HFF-Myc (cell line): ENCODE data around the gene FNDC7.
"Not testable (repeated sequence)": the region's sequence is repeated elsewhere in the genome, so short reads cannot be mapped to it uniquely, and the experiment has no call there.

Source experiments
- DNase-seq: peaks from one replicate; pipeline ENCODE4 v3.0.0-alpha.2; 2011; ENCODE audit warnings: low read depth; ENCODE audit errors: extremely low read depth
- H3K4me3 ChIP-seq: replicated peaks from 2 replicates; pipeline ENCODE4 v1.5.1; 2011; ENCODE audit warnings: low read depth, mild to moderate bottlenecking, control low read depth, low read length
- TF ChIP-seq, protein P1 (sequence below): IDR thresholded peaks from 2 replicates; pipeline ENCODE4 v1.5.1; 2012; ENCODE audit warnings: mild to moderate bottlenecking, low read depth, low read length, control low read depth; ENCODE audit errors: missing control alignments

Gene FNDC7

GRCh38 chr1:108699375-108700332, 13.1 kb upstream of the FNDC7 start:
- DNase-seq = no peak
- no peak overlapping the region for H3K4me3 ChIP-seq
- TF ChIP-seq, protein P1, sequence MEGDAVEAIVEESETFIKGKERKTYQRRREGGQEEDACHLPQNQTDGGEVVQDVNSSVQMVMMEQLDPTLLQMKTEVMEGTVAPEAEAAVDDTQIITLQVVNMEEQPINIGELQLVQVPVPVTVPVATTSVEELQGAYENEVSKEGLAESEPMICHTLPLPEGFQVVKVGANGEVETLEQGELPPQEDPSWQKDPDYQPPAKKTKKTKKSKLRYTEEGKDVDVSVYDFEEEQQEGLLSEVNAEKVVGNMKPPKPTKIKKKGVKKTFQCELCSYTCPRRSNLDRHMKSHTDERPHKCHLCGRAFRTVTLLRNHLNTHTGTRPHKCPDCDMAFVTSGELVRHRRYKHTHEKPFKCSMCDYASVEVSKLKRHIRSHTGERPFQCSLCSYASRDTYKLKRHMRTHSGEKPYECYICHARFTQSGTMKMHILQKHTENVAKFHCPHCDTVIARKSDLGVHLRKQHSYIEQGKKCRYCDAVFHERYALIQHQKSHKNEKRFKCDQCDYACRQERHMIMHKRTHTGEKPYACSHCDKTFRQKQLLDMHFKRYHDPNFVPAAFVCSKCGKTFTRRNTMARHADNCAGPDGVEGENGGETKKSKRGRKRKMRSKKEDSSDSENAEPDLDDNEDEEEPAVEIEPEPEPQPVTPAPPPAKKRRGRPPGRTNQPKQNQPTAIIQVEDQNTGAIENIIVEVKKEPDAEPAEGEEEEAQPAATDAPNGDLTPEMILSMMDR = no peak

- H3K4me3 ChIP-seq = no peak overlapping the region
- DNase-seq = no peak
- TF ChIP-seq, protein P1 = no peak
These were observed 11.4 kb upstream of the FNDC7 start for GRCh38 chr1:108701176-108701849.

GRCh38 chr1:108702109-108702508, 10.6 kb upstream of the FNDC7 start:
- not testable (repeated sequence) for H3K4me3 ChIP-seq, DNase-seq

- TF ChIP-seq, protein P1 = no peak
- no peak for DNase-seq
- no peak overlapping the region for H3K4me3 ChIP-seq
These were observed 8.8 kb upstream of the FNDC7 start for GRCh38 chr1:108703939-108704338.

DNA sequence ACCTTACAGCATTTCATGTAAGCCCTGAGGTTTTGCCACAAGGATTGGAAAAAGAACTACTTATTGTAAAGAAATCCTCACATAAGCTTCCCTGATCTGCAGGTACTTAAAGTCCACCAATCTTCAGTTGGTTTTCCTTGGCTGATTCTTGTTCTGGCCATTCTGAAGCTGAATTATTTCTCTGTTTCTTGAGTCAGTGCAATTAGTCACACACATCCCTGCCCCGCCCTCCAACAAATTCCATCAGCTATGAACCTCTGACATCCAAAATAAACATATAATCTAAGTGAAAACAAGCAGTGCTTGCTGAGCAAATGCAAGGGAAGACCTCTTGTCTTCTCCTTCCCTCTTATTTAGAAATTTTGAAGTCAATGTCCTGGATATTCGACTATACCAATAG, 8.2 kb upstream of the FNDC7 start:
- no peak overlapping the region for H3K4me3 ChIP-seq
- TF ChIP-seq, protein P1 = no peak
- no peak for DNase-seq

GRCh38 chr1:108706643-108707042, 6.1 kb upstream of the FNDC7 start:
- no peak for DNase-seq
- H3K4me3 ChIP-seq = no peak overlapping the region
- TF ChIP-seq, protein P1 = no peak
